A673 (cell line): ENCODE measurements around the gene CIDEC. TPM values are rescaled to one million over a fixed set of nuclear protein-coding genes. Genes with fewer than 3 reads are reported as not detected.
"Not testable (repeated sequence)": the region's sequence is repeated elsewhere in the genome, so short reads cannot be mapped to it uniquely, and the experiment has no call there.

Experiments
- BruUV-seq: library from RNA; stranded (reverse); fragments of 400-500 nt; replicated peaks from 2 replicates; lab custom pipeline; 2021; lab: Mats Ljungman, UMichigan
- CTCF ChIA-PET: fragments of 300-600 bp; sonication (Branson Sonifier 250); formaldehyde crosslinking; loops from one replicate; lab custom pipeline; 2022; ENCODE audit warnings: antibody characterized with exemption; lab: Charles Lee
- POLR2A ChIA-PET: fragments of 300-600 bp; sonication (Branson Sonifier 250); formaldehyde crosslinking; loops from one replicate; lab custom pipeline; 2022; ENCODE audit warnings: antibody characterized with exemption; ENCODE audit not compliant: low non-redundant PET; lab: Charles Lee
- DNase-seq: peaks from one replicate; pipeline ENCODE4 v3.0.0-alpha.2; 2015; ENCODE audit warnings: low spot score
- H3K27ac ChIP-seq: fragments of 200-600 bp; sonication (generic); 2 replicates; pipeline ENCODE4 v1.5.1; 2016; ENCODE audit warnings: mixed run types, low read depth, mild to moderate bottlenecking, mixed read lengths, antibody characterized with exemption, low read length; ENCODE audit not compliant: poor library complexity, severe bottlenecking
- H3K27me3 ChIP-seq: fragments of 200-600 bp; sonication (generic); replicated peaks from 2 replicates; pipeline ENCODE4 v1.6.1; 2017; ENCODE audit warnings: mixed run types, low read depth, mild to moderate bottlenecking, mixed read lengths, antibody characterized with exemption, low read length; ENCODE audit not compliant: insufficient read depth, poor library complexity
- H3K36me3 ChIP-seq: fragments of 200-600 bp; sonication (generic); 2 replicates; pipeline ENCODE4 v1.6.1; 2016; ENCODE audit warnings: mixed run types, mild to moderate bottlenecking, mixed read lengths, antibody characterized with exemption, low read length; ENCODE audit not compliant: insufficient read depth, poor library complexity, severe bottlenecking
- H3K4me1 ChIP-seq: fragments of 200-600 bp; sonication (generic); 2 replicates; pipeline ENCODE4 v1.6.1; 2017; ENCODE audit warnings: mixed run types, mild to moderate bottlenecking, mixed read lengths, antibody characterized with exemption, low read length; ENCODE audit not compliant: insufficient read depth, poor library complexity, severe bottlenecking
- H3K4me3 ChIP-seq: fragments of 200-600 bp; sonication (generic); 2 replicates; pipeline ENCODE4 v1.5.1; 2016; ENCODE audit warnings: low read depth, mixed run types, mild to moderate bottlenecking, mixed read lengths, low read length; ENCODE audit not compliant: poor library complexity, severe bottlenecking
- H3K9me3 ChIP-seq: fragments of 200-600 bp; sonication (generic); 2 replicates; pipeline ENCODE4 v1.6.1; 2016; ENCODE audit warnings: mixed run types, low read depth, mild to moderate bottlenecking, mixed read lengths, antibody characterized with exemption, low read length; ENCODE audit not compliant: poor library complexity, severe bottlenecking
- EZH2 ChIP-seq: fragments of 200-600 bp; sonication (generic); IDR thresholded peaks from 2 replicates; pipeline ENCODE4 v1.6.1; 2017; ENCODE audit warnings: borderline replicate concordance, low read depth, mild to moderate bottlenecking, mixed read lengths, antibody characterized with exemption, low read length; ENCODE audit not compliant: poor library complexity, severe bottlenecking
- intact Hi-C: fragments of 100-400 bp; cut with micrococcal nuclease; formaldehyde crosslinking; loops from one replicate; pipeline ENCODE4 v1.10.0; 2022; ENCODE audit not compliant: unreplicated experiment
- total RNA-seq: library from RNA; stranded (reverse); gene quantifications from 2 replicates; pipeline ENCODE4 v1.2.3, GENCODE V29; 2021
- TF ChIP-seq, protein P1 (sequence below): fragments of 300-800, 200-600 bp; sonication (generic); conservative IDR thresholded peaks from 2 replicates; pipeline ENCODE4 v1.5.1; 2017; ENCODE audit warnings: low read depth, mild to moderate bottlenecking, antibody characterized with exemption, low read length, moderate library complexity, mixed read lengths

Gene CIDEC
- total RNA-seq, 1 experiment from 2014 or later: not detected

DNA sequence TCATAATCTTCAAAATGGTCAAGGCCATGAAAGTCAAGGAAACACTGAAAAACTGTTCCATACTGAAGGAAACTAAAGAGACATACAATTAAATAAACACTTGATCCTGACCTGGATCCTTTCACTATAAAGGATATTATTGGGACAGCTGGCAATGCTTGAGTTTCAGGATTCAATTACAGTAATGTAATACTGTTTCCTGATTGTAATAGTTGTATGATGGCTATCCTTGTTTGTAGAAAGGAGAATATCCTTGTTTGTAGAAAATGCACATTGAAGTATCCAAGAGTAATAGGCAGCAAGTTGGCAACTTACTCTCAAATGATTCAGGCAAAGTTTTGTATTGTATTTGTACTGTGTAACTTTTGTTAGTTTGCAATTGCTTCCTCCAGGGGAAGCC, 4.6 kb downstream of the CIDEC start:
- Histone ChIP-seq H3K27me3 (no peaks in the 10 kb centered on the region), H3K9me3 (no peaks in the 10 kb centered on the region), H3K4me1 (no peaks in the 10 kb centered on the region), H3K4me3 (no peak overlapping the region), H3K36me3 (no peaks in the 10 kb centered on the region), H3K27ac (no peak overlapping the region)
- intact Hi-C loops: no loop called here
- no TSS peak for BruUV-seq
- no peak for DNase-seq
- CTCF ChIA-PET: no interaction called here
- TF ChIP-seq EZH2: no peak
- TF ChIP-seq, protein P1, sequence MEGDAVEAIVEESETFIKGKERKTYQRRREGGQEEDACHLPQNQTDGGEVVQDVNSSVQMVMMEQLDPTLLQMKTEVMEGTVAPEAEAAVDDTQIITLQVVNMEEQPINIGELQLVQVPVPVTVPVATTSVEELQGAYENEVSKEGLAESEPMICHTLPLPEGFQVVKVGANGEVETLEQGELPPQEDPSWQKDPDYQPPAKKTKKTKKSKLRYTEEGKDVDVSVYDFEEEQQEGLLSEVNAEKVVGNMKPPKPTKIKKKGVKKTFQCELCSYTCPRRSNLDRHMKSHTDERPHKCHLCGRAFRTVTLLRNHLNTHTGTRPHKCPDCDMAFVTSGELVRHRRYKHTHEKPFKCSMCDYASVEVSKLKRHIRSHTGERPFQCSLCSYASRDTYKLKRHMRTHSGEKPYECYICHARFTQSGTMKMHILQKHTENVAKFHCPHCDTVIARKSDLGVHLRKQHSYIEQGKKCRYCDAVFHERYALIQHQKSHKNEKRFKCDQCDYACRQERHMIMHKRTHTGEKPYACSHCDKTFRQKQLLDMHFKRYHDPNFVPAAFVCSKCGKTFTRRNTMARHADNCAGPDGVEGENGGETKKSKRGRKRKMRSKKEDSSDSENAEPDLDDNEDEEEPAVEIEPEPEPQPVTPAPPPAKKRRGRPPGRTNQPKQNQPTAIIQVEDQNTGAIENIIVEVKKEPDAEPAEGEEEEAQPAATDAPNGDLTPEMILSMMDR: no peak
- POLR2A ChIA-PET: interaction anchor here (0.6 kb wide), 1 partner anchor 166 kb away, joined by 4 read pairs; no protein-coding TSS in a partner anchor

DNA sequence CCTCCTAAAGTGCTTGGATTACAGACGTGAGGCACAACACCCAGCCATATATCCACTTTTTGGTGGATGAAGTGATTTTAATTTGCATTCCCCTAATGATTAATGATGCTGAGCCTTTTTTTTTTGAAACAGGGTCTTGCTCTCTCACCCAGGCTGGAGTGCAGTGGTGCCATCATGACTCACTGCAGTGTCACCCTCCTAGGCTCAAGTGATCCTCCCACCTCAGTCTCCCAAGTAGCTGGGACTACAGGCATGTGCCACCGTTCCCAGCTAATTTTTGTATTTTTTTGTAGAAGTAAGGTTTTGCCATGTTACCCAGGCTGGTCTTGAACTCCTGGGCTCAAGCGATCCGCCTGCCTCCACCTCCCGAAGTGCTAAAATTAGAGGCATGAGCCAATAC, 8.0 kb downstream of the CIDEC start:
- DNase-seq, H3K4me1 ChIP-seq, H3K4me3 ChIP-seq, POLR2A ChIA-PET, H3K36me3 ChIP-seq, H3K9me3 ChIP-seq, H3K27me3 ChIP-seq, H3K27ac ChIP-seq, intact Hi-C loops, BruUV-seq, CTCF ChIA-PET: not testable (repeated sequence)

DNA sequence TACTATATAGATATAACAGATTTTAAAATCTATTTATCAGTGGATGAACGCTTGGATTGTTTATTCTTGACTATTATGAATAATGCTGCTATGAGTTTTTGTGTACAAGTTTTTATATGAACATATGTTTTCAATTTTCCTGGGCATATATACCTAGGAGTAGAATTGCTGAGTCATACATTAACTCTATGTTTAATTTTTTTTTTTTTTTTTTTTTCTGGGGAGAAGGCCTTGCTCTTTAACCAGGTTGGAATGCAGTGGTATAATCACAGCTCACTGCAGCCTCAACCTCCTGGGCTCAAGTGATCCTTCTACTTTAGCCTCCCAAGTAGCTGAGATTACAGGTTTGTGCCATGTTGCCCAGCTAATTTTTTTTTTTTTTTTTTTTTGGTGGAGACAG, 9.1 kb downstream of the CIDEC start:
- H3K27ac ChIP-seq: no peak overlapping the region

DNA sequence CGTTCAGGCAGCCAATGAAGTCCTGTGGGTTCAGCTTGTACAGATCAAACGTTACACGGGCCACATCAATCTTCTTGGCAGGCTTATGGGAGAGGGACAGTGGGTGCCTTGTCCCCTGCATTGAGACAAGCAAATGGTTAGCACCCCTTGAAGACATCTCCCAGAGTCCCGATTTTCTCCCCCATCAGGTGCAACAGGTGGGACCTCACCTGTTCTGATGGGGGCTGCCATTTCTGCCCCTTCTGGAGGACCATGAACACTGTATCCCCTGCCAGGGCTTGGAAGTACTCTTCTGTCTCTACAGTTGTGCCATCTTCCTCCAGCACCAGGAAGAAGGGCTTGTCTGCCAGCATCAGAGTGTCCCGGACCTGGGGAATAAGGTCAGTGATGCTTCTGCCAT, 10.1 kb downstream of the CIDEC start:
- Histone ChIP-seq H3K4me1 (no peaks in the 10 kb centered on the region), H3K27me3 (no peaks in the 10 kb centered on the region), H3K9me3 (no peaks in the 10 kb centered on the region), H3K4me3 (no peak overlapping the region), H3K36me3 (no peaks in the 10 kb centered on the region), H3K27ac (no peak overlapping the region)
- ChIA-PET CTCF (no interaction called here), POLR2A (no interaction called here)
- BruUV-seq: no TSS peak
- intact Hi-C loops: no loop called here
- TF ChIP-seq EZH2: no peak
- TF ChIP-seq, protein P1: no peak
- no peak for DNase-seq

More for the DNA sequence above, 9.1 kb downstream of the CIDEC start:
- no peak for DNase-seq
- Histone ChIP-seq H3K27me3 (no peaks in the 10 kb centered on the region), H3K4me3 (no peak overlapping the region), H3K4me1 (no peaks in the 10 kb centered on the region), H3K36me3 (no peaks in the 10 kb centered on the region), H3K9me3 (no peaks in the 10 kb centered on the region)
- POLR2A ChIA-PET: no interaction called here
- BruUV-seq: no TSS peak
- CTCF ChIA-PET: interaction anchor here (0.7 kb wide), 1 partner anchor 140 kb away, joined by 5 read pairs; no protein-coding TSS in a partner anchor
- intact Hi-C loops: no loop called here
- TF ChIP-seq EZH2: no peak
